Measurements from ENCODE around the gene ELL2. TPM values are rescaled to one million over a fixed set of nuclear protein-coding genes. Genes with fewer than 3 reads are reported as not detected.

Gene ELL2
- polyA plus RNA-seq, 12 donors = 2.4 to 14.0 (median 4.4) TPM; not detected in 1

- DNase-seq = no peak
Observed at GRCh38 chr5:95984287-95984938, 22.8 kb upstream of the ELL2 start.

- no peak for DNase-seq
Observed at GRCh38 chr5:95983509-95983908, 21.9 kb upstream of the ELL2 start.

- no peak for DNase-seq
Observed at GRCh38 chr5:95983080-95983479, 21.4 kb upstream of the ELL2 start.

- DNase-seq = no peak
Observed at GRCh38 chr5:95976606-95977005, 15.0 kb upstream of the ELL2 start.

GRCh38 chr5:95975703-95976102 lies 14.1 kb upstream of the ELL2 start:
- no peak for DNase-seq

- no peak for DNase-seq
Observed at GRCh38 chr5:95973793-95974325, 12.2 kb upstream of the ELL2 start.

GRCh38 chr5:95972196-95972595 lies 10.5 kb upstream of the ELL2 start:
- no peak for DNase-seq

- no peak for DNase-seq
Observed at GRCh38 chr5:95970359-95970704, 8.7 kb upstream of the ELL2 start.

GRCh38 chr5:95969651-95970358 lies 8.2 kb upstream of the ELL2 start:
- DNase-seq = no peak

GRCh38 chr5:95969055-95969454 lies 7.4 kb upstream of the ELL2 start:
- no peak for DNase-seq

GRCh38 chr5:95967236-95967635 lies 5.6 kb upstream of the ELL2 start:
- DNase-seq = no peak

GRCh38 chr5:95966005-95966404 lies 4.4 kb upstream of the ELL2 start:
- DNase-seq = no peak

GRCh38 chr5:95963650-95964410 lies 2.2 kb upstream of the ELL2 start:
- no peak for DNase-seq

- DNase-seq = no peak
Observed at GRCh38 chr5:95962785-95963184, 1.1 kb upstream of the ELL2 start.

- DNase-seq = no peak
Observed at GRCh38 chr5:95962475-95962773, 773 bp upstream of the ELL2 start.

GRCh38 chr5:95960667-95961616 lies 709 bp downstream of the ELL2 start:
- peak; percentile 53 for DNase-seq

GRCh38 chr5:95959888-95960666 lies 1.6 kb downstream of the ELL2 start:
- peak; percentile 31 for DNase-seq

GRCh38 chr5:95959051-95959887 lies 2.4 kb downstream of the ELL2 start:
- no peak for DNase-seq

- DNase-seq = no peak
Observed at GRCh38 chr5:95958310-95959014, 3.2 kb downstream of the ELL2 start.

Measured in muscle of arm (tissue), 12 donors.